Stimulated activated CD8-positive, alpha-beta memory T cell treated with anti-CD3 and anti-CD28 coated beads, Interleukin-15, amount 100 ng/mL, for 4 hours (primary cell): Measurements from ENCODE around the gene DPM1.
A peak's percentile ranks its signal among the peaks of the same experiment; 100 is the strongest.
"Not testable (repeated sequence)": the region's sequence is repeated elsewhere in the genome, so short reads cannot be mapped to it uniquely, and the experiment has no call there.

Experiments
- DNase-seq, 2 donors: peaks; one replicate each; pipeline ENCODE4 v3.0.0-alpha.2; 2020; ENCODE audit warnings: low read depth in 2 of 2

Gene DPM1

GRCh38 chr20:50980071-50980681, 21.8 kb upstream of the DPM1 start:
- DNase-seq = no peak

DNA sequence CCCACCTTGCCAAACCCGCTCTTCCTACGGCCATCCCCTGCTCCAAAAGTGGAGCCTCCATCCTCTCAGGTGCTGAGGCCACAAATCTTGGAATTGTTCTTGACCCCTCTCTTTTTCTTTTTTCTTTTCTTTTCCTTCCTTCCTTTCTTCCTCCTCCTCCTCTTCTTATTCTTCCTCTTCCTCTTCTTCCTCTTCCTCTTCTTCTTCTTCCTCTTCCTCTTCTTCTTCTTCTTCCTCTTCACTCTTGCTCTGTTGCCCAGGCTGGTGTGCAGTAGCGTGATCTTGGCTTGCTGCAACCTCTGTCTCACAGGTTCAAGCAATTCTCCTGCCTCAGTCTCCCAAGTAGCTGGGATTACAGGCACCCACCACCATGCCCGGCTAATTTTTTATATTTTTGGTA, 20.2 kb upstream of the DPM1 start:
- DNase-seq = not testable (repeated sequence)

- no peak for DNase-seq
Measured at GRCh38 chr20:50977066-50978021, 19.0 kb upstream of the DPM1 start.

- no peak for DNase-seq
Measured at GRCh38 chr20:50975701-50976330, 17.5 kb upstream of the DPM1 start.

GRCh38 chr20:50969912-50970311, 11.6 kb upstream of the DPM1 start:
- no peak for DNase-seq

- no peak for DNase-seq
Measured at GRCh38 chr20:50969435-50969834, 11.1 kb upstream of the DPM1 start.

- no peak for DNase-seq
Measured at GRCh38 chr20:50968289-50968688, 10.0 kb upstream of the DPM1 start.

DNA sequence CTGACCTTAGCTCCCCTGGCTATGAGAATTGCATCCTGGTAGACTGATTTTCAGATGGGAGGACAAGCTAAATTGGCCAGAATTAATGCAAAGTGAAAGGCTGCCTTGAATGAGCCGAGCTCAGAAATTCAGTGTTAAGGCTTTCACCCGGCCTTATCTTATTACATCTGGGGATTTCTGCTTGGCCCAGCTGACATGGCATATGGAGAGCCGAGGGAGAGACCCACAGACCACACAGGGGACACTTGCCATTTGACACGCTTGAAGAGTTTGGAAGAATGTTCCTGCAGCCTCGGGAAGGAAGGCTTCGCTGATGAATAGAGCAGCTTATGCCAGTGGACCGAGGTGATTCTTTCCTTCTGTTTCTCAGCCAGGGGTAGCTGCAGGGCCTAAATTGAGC, 9.3 kb upstream of the DPM1 start:
- DNase-seq = no peak

GRCh38 chr20:50959543-50960126, 1.3 kb upstream of the DPM1 start:
- DNase-seq = no peak

- peak; percentile 60 to 71 for DNase-seq
Measured at GRCh38 chr20:50958615-50959542, 547 bp upstream of the DPM1 start, which contains the start of gene MOCS3. Gene MOCS3 (plus strand): TSS chr20:50958818. CDS start chr20:50958843, 25 bp downstream.

DNA sequence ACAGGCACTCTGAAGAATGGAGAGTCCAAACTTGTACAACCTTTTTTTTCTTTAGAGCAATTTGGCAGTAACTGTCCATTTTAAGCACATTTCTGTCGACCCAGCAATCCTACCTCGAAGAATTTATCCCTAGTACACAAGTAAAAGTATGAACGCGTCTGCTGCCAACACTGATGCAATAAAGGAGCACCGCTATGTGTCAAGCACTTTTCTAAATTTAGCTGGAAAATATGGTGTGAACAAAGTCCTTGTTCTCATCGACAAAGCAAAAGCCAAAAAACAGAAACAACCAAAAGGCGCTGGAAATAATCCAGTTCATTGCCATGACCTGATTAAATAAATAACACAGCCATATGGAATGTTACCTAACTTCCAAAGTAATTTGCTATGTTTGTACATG, 1.1 kb downstream of the DPM1 start:
- DNase-seq = no peak

DNA sequence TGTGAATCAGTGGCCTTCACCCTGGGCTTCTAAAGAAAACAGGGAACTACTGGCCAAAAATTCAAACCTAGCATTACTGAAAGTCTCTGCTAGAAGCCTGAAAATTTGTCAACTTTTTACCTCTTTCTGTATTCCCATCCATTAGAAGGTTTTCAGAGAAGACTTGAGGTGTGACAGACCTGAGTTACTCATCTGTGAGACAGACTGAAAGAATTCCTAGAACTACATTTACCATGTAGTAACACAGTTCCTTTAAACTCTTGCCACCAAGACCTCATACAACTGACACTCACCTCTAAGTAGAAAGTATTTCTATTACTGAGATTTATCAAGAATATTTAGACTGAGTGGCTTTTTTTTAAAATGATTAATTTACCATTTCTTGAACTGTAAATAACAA, 4.5 kb downstream of the DPM1 start:
- no peak for DNase-seq

GRCh38 chr20:50953196-50953595, 5.1 kb downstream of the DPM1 start:
- DNase-seq = no peak

DNA sequence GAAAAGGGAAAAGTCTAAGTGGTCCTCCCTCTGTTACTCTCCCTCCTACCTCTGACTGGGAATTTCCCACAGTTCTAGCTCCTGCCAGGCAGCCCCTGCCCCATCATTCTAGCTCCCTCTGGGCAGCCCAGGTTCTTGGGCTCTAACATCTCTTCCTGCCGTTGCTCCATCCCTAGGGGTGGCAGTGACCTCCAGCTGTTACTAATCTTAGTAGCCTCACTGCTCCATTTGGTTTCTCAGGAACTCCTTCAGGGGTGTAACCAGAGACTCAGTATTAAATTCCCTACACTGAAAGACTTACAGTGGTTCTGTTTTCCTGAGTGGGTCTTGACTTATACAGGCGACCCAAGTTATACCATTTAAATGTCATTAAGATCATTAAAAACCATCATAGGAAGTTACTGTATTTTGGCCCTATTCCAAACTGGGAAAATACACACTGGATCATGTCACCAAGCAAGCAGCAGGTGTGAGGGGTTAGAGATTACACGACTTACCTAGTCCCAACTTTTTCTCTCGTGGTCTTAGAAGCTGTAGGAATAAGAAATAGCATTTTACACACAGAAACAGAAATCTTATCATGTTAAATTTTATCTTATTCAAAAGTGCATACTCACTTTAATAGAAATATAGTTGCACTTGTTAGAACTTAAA, 10.1 kb downstream of the DPM1 start:
- DNase-seq = no peak

DNA sequence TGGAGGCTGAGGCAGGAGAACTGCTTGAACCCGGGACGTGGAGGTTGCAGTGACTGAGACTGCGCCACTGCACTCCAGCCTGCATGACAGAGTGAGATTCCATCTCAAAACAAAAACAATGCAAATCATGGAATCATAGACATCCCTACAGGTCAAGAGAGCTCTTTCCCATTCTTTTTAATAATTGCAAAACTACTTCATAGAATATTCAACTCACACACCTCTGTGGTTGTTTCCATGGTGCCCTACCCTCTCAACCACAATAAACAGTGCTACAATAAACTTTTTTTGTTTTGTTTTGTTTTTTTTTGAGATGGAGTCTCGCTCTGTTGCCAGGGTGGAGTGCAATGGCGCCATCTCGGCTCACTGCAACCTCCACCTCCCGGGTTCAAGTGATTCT, 15.3 kb downstream of the DPM1 start:
- DNase-seq = no peak

- no peak for DNase-seq
Measured at GRCh38 chr20:50933589-50933988, 24.7 kb downstream of the DPM1 start.

GRCh38 chr20:50932691-50933280, 25.5 kb downstream of the DPM1 start:
- DNase-seq = no peak

GRCh38 chr20:50932016-50932485, 26.3 kb downstream of the DPM1 start:
- DNase-seq = no peak

DNA sequence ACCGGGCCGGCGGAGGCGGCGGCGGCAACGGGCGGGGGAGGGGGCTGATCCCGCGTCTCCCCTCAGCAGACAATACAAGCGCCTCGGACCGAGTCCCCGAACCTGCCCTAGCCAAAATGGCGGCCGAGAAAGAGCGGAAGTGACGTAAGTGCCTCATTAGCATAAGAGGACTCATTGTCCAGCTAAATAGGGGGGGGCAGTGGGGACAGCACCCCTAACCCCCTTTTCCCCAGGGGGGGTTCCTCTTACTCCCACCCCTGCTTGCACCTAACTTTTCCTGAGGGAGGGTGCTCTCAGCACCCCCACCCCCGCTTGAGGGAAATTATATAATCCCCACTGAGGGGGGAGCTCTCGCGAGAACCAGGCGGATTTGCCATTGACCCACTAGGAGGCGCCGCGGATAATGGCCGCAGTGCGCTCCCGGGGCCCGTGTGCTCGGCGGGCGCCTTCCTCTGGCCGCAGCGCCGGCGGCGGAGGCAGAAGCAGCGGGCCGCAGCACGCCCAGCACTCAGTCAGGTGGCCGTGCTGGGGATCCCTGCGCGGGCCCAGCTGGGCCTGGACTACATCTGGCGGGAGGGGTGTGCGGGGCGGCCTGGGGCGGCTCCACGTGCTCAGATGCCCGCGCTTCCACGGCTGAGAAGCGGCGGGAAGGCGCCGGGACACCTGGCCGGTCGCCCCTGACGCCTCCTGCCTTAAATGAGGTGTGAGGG, 26.9 kb downstream of the DPM1 start, which contains the start of gene ADNP:
ADNP (minus strand) TSS at position 132 of the 710 bp plus-strand sequence. CDS start 27,441 bp downstream, outside the sequence.
- peak; percentile 74 to 80 for DNase-seq
